Colon (tissue), 2 donors: ENCODE data around the gene CAMK2B.

Source experiments
- FAIRE-seq: peaks from 2 replicates; lab custom pipeline; 2012; peaks lifted over from hg19 to GRCh38; lab: Jason Lieb, UNC
- donor health status: control.
- donor health status: control.

CAMK2B gene

DNA sequence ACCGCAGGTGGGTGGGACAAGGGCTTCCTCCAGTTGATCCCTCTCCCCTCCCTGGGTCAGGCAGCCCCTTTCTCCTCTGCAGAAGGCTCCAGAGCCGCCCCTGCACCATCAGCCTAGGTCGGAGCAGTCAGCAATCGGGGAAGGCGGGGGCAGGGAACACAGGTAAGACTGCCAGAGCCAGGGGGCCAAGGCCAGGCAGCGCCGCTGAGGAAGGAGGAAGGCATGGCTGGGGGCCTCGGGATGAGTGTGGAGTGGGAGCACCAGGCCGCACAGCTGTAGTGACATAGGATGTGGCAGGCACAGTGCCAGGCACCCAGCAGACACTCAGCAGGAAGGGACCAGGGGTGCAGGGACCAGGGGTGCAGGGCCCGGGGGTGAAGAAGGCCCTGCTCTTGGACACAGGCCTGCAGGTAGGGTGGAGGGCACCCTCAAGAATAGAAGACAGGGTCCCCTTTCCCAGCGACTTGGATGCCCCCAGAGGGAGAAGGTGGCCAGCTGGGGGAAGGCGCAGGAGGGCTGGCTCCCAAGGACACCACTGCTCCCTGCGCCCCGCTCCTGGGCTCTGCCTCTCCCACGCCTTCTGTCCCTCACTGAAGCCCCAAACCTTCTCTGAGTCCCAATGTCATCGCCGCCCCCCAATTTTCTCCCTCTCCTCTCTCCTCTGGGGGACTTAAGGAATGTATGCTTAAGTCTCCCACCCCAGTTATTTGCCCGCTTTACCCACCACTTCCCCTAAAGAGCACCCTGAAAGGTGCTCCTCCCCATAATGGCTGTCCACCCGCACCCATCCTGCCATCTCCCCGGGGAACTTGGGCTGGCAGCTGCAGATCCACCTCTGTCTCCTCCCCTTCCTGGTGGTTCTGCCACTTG is 38.5 kb downstream of the CAMK2B start:
- no peak for FAIRE-seq

DNA sequence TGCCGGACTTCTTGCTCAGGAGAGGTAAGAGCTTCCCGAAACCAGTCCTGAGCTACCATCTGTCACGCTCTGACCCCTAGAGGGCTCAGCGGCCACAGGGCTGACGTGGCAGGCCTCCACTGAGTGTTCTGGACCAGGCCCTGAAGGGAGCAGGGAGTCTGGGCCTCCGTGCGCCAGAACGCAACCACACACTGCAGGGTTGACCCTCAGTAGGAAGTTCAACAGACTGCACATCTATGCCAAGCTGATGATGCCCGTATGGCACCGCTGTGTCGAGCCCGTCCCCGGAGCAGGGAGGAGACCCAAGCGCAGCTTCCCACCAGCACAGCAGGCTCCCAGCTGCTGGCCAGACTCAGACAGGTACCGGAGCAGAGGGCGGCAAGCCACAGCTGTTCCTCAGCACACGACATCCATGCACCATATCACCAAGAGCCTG is 39.2 kb downstream of the CAMK2B start:
- no peak for FAIRE-seq

DNA sequence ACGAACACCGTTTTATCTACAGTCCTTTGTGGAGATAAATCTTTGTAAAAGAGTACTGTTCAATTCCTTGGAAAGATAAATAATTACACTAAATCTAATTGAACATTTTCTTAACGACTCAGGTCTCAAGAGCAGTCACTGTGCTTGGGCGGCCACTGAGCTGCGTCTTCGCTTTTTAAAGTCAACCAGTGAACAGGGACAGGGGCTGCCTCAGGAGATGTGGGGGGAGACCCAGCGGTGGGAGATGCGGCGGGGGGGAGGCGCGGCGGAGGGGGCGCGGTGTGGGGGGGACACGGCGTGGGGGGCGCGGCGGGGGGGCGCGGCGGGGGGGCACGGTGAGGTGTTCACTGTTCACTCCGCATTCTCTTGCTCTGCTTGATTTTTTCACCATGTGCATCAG is 39.8 kb downstream of the CAMK2B start:
- no peak for FAIRE-seq

DNA sequence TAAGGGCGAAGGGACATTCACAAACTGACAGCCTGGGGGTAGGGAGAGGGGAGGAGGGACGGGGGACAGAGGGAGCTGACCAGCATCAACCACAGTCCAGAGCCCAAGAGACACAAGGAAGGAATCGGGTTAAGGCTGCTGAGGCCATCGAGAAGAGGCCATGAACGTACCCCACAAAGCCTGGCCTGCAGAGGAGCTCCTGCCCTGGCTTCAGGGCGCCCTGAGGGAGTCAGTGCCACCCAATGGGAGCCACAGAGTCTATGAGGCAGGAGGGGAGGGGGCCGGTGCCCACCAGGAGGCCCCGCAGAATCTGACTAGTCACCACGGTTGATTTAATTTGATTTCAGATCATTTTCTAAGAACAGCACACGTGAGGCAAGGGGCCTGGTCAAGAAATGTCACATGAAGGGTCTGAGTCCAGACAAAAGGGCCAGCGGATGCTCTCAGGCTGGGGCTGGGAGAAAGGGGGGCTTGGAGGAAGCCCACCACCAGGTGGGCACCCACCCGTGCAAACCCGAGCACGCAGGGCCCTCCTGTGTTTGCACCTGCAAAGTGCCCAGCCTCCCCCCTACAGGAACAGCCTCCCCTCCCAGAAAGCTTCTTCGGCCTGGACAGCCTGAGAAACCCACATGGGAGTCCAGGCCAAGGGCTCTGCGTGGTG is 40.4 kb downstream of the CAMK2B start:
- FAIRE-seq, result no peak

DNA sequence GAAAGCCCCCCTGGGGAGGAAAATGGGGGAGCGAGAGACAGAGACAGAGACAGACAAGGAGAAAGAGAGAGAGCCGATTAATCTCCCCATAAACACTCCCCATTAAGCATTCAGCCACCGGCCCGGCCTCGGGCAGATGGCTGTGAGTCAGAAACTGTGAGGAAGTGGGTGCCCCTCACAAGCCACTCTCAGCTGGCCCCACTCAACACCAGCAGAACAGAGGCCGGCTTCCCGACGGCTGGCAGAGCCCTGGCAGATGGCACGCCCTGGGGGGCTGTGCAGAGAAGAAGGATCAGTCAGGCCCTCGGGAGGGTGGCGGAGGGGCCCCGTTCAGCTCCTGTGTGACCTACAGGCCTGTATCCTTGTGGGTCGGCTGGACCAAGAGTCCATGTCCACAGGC is 41.2 kb downstream of the CAMK2B start:
- no peak for FAIRE-seq

DNA sequence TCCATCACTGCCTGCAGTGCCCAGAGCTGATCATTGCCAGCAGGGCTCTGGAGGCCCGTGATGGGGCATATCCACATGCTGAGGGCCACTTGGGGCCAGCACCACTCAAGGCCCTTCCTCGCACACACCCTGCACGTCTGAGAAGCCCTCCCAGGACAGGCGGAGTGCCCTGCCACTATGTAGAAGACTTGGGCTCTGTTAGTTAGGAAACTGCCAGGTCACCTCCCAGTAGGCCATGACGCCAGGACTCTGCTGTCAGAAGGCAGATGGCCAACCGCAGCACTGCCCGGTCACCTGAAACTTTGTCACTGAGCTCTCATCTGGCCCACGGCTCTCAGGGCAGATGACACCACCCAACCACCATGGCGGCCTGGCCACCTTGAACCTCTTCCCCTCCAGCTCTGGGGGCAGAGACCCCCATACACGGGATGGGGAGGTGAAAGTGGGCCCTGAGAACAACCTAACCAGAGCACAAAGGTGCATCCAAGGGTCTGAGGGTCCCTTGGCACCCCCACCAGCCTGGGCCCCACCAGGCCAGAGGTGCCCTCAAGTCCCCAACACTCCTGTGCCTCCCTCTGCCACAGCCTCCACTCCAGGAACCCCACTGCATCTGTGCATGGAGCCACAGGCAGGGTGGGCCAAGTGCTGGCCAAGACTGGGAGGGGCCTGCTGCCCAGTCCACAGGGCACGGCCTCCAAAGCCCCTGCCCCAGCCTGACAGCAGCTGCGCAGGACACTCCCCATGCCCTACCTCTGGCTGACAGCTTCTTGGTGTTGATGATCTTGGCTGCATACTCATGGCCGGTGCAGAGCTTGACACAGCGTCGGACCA is 41.8 kb downstream of the CAMK2B start:
- no peak for FAIRE-seq

DNA sequence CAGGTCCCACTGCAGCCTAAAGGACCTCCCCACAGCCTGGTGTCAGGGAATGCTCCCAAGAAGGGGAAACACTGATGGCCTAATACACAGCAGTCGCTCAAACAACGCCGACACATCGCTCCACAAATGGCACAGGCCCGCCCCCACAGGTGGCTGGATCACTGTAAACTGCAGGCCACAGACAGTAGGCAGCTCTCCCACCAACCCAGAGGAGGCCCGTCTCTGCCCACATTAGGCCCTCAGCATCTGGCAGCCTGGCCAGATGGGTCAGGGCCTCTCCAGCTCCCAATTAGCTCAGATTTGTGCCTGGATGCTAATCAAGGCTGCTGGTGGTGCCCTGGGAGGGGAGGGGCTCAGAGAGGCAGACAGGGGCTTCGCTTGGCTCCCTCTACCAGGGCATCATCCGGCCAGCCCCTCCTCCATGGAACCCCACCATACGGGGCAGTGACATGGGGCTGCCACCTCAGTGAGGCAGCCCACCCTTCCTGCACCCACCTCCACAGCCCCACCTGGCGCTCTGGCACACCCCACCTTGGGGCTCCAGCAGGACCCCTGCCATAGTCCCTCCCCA is 42.7 kb downstream of the CAMK2B start:
- no peak for FAIRE-seq

DNA sequence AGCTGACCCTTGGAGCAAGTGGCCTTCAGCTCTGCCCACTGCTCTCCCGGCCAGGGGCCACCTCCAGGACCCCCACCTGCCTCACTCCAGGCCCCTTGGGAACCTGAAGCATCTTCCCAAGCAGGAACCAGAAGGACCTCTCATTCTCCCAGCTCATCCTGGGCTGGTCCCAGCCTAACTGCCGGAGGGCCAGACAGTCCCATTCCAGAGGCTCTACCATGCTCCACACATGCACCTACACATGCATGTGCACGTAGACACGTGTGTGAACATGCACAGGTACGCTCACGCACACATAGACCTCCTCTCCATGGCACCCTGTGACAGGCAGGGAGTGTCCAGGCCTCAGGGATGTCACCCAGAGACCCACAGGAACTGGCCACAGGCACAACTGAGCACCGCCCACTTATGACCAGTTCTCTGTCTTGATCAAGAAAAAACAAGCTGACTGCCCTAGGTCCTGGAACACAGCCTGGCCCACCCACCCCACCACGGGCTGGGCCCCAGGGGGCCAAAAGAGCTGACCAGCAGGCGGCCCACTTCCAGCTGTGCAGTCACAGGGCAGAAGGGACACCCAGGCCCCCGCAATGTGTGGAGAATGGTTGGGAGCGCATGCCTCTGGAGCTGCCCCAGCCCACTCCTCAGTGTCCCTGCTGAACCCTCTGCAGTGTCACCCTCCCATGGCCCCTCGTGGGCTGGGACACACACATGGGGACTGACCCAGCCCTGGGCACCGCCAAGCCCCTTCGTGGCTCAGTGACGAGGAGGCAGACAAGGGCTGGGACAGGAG is 43.4 kb downstream of the CAMK2B start:
- FAIRE-seq, result no peak

DNA sequence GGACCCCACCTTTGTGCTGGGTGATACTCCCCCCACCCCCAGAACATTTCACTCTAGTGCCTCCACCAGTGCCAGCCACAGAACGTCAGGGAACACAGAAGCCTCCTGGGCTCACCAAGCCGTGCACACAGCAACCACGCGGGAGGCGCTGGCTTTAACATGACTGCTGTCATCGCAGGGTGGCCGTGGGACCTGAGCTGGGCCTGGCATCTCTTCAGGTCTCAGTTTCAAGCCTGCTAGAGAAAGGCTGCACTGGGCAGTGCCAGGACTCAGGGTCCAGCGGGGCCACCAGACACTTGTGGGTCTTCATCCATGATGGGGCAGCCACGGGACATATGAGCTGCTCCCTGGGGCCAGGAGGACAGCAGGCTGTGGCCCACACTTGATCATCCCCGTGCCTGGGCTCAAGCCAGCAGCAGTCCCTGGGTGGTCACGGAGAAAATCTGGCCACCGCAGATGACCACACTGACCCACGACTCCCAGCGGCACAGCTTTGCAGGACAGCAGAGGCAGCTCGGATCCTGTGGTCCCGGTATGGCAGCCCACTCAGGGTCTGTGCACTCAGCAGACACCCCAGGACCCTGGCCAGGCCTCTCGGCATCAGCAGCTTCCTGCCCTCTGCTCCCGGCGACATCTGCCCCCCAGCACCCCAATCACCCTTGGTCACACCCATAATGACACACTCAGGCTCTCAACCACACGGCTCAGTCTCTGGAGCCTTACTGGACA is 44.2 kb downstream of the CAMK2B start:
- no peak for FAIRE-seq

DNA sequence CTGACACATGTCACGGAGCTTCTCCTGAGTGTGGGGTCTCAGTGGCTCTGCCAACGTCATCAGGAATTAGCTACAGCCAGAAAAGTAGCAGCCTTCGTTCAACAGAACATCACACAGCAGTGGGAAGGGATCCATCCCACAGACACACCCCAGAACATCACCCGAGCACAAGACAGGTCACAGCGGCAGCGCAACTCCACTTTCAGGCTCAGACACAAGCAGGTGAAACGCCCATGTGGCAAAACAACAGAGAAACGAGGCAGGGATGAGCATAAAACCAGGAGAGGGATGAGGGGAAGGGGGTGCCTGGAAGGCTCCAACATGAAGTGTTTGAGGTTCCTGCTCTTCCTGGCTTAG is 44.8 kb downstream of the CAMK2B start:
- FAIRE-seq, result no peak

DNA sequence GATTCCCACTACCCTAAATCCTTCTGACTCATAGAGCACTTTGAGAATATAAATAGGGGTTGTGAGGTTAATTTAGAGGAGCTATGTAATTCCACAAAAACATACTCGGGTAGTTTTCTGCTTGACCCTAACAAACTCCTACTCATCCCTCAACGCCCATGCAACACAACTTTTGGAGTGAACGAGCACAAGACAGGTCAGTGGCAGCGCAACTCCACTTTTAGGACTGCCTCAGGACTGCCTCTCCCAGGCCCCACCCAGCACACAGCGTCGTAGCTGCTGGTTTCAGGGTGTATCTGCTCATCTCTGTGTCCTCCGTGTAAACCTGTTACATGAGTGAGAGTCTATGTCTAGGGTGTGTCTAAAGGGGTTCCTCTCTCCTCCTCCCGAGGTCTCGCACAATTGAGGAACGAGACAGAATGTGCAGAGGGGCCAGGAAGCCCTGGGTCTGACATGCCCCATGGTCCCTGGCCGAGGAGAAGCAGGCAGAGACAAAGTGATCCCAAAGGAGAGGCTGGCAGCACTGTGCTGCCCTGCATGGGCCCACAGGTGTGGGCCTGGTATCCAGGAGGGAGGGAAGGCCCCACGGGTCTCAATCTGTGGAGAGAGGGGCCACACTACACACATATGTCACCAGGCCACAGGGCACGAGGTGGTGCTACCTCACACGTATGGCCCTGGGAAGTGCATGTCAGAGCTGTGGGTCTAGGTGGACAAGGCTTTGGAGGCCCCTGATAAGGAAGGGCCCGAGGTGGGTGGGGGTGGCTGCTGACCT is 45.5 kb downstream of the CAMK2B start:
- FAIRE-seq, result no peak

DNA sequence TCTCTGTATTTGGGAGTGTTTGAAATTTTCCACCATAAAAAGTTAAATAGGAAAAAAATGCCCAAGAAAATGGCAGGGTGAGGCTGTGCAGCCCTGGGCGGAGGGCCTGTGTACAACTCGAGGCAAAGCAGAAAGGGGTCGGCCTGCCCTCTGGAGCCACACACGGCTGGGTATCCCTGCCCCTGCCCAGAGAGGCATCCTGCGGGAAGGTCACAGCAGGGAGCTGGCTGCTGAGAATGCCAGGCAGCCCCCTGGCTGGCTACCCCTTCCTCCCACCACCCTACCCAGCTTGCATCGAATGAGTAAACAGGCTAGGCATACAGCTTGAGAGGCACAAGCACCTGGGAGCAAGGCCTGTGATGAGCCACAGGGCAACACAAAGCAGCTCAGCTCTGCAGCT is 46.1 kb downstream of the CAMK2B start:
- no peak for FAIRE-seq

DNA sequence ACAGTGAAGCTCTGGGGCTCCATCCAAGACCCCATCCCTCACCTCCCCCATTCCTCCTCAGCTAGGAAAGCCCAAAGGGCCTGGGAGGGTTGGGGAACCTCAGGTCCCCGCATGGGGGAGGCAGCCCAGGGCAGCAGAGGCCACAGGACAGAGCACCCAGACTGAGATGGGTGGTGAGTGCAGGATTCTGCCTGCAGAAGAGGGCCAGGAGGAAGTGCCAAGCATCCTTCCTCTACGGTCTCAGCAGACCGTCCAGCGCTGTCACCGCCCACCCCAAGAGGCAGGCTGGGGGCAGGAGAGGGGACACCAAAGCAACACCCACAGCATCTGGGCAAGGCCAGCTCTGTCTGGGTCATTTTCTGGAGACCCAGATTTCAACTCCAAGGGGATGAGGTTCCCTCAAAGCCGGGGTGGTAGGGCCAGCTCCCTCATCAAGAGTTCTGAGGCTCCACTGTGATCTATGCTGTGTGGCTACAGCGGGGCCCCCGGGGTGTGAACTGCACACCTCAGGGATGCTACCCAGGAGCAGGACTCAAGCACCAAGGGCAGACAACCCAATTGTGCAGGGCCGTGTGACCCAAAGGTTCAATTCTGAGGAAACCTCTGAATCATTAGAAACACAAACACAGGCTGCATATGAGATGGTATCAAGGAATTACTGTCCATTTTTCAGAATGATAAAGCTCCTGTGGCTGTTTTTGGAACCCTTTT is 46.8 kb downstream of the CAMK2B start:
- no peak for FAIRE-seq

DNA sequence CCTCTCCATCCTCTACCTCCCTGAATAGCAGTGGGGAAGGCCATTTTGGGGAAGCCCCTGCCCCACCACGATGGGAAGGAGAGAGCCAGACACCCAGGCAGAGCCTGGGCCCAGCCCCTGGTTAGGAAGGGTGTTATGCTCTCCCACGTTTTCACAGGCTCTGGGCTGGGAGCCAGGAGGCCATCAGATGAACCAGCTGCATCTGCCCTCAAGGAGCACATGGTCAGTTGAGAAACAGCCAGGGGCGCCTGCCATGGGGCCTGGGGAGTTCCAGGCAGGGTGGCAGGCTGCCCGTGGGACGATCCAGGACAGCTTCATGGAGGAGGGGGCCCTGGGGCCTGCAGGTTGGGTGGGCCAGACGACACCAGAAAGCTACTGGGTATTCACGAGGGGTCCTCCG is 47.5 kb downstream of the CAMK2B start:
- no peak for FAIRE-seq

DNA sequence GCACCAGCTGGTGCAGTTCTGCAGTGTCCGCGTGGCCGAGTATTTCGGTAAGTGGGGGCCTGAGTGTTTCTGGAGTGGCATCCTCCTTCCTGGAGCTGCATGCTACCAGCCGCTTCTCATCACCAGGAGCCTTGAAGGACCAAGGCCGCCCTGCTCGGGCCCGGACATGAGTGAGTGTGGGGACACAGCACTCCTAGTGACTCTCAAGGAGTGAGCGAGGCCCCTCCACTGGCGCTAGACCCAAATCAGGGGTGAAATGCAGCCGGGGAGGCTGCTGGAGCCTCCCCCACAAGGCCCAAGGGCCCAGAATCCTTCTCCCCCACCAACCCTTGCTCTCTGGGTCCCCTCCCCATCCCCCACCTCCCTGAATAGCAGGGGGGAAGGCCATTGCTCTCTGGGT is 48.0 kb downstream of the CAMK2B start:
- no peak for FAIRE-seq

DNA sequence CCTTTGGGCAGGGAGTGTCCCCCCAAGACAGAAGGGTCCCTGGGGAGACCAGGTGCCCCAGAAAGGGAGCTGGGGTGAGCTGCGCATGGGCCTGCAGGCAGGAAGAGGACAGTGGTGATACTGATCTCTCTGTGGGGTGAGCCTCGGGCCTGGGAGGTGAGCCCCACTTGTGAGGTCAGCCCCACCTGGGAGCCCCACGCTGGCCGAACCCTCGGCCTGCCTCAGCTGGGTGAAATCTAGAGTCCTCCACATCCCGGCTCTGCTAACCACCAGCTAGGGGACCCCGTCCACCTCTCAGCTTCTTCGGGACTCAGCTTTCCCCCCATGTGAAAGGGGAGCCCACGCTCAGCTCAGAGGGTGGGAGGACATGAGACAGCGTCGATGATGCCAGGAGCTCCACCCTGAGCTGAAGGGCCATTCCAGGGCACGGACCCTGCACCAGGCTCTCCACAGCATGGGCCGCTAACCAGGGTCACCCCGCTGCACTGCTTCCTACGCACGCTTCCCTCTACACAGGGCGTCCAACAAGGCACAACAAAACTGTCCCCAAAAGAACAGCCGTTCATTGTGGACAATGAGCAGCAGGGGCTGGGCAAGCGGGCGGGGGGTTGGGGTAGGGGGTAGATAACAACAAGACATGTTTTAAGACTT is 48.7 kb downstream of the CAMK2B start:
- FAIRE-seq, result no peak

DNA sequence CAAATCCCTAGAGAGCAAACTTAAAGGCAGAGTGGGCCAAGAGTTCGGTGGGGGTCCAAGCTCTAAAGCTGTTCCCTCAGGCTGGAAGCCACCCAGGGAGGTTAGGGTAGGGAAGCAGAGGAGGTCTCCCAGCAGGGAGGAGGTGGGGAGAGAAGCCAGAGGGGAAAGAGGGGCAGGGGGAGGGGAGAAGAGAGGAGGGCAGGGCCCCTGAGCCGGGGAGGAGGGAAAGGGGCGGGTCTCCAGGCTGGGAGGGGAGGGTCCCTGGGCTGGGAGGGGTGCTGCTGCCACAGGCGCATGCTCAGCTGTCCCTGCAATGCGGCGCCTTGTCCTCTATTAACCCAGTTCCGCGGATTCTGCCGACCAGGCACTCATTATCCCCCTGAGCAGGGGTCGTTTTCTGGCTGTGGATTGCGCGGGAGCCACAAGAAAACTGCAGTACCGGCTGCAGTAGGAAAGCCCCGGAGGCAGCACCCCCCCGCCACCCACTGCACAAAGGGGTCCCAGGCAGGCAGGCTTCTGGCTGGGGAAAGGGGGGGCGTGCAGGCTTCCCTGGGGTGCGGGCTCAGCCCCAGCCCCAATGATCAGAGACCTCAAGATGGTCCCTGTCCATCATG is 49.3 kb downstream of the CAMK2B start:
- FAIRE-seq, result no peak

DNA sequence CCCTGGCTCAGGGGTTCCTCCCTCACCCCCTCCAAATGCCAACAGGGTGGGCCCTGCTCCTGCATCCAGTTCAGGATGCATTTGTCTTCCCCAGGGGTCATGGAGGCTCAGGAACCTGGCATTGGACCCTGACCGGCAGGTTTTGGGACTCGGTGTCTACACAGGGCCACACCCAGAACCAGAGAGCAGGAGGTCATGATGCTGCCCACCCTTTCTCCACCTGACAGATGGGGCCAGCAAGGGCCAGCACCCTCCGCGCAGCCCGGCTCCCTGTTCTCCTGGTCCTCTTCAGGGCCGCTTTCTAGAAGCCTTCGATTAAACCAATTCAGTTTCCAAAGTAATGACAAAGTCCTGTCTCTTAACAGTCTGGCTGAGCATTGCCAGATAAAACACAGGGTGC is 50.2 kb downstream of the CAMK2B start:
- FAIRE-seq, result no peak

DNA sequence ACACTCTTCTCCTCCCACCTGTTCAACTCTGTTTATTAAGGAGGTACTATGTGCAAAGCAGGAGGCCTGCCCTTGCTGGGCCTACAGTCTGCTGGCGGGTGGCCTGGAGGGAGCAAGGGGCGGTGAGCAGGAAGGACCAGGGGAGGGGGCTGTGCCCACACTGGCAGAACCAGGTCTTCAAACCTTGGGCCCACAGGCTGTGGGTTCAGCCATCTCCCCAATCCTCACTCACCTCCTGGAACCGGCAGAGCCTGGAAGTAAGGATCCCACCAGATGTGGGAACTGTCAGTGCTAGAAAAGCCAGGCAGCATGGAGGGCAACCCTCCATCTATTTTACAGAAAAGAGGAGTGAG is 50.8 kb downstream of the CAMK2B start:
- no peak for FAIRE-seq
